Measurements from ENCODE around the gene EIF4G3.

DNA sequence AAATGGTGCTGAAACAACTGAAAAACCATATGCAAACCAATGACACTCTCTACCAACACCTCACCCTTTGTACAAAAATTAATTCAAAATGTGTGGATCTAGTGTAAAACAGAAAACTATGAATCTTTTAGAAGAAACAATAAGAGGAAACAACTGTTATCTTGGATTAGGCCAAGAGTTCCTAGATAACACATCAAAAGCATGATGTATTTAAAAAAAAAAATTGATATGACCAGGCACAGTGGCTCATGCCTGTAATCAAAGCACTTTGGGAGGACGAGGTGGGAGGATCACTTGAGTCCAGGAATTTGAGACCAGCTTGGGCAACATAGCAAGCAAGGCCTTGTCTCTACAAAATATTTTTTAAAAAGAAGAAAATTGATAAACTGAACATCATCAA is 79.0 kb downstream of the EIF4G3 start:
- TF ChIP-seq, protein P1, sequence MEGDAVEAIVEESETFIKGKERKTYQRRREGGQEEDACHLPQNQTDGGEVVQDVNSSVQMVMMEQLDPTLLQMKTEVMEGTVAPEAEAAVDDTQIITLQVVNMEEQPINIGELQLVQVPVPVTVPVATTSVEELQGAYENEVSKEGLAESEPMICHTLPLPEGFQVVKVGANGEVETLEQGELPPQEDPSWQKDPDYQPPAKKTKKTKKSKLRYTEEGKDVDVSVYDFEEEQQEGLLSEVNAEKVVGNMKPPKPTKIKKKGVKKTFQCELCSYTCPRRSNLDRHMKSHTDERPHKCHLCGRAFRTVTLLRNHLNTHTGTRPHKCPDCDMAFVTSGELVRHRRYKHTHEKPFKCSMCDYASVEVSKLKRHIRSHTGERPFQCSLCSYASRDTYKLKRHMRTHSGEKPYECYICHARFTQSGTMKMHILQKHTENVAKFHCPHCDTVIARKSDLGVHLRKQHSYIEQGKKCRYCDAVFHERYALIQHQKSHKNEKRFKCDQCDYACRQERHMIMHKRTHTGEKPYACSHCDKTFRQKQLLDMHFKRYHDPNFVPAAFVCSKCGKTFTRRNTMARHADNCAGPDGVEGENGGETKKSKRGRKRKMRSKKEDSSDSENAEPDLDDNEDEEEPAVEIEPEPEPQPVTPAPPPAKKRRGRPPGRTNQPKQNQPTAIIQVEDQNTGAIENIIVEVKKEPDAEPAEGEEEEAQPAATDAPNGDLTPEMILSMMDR (IDR thresholded peaks at IDR 0.05; ENCODE audit: insufficient read depth, low read length, poor library complexity, severe bottlenecking): no peak
- TF ChIP-seq EZH2phosphoT487 (conservative IDR thresholded peaks at IDR 0.05; ENCODE audit: low read length): no peak
